HG03139 (cell line): ENCODE data around the gene TNFRSF8.

Experiments used
- ATAC-seq: cut with Tn5 transposase; IDR thresholded peaks from one replicate; pipeline ENCODE4 v1.9.1; 2021; ENCODE audit not compliant: unreplicated experiment

The TNFRSF8 gene

GRCh38 chr1:12172042-12172851, 109.1 kb downstream of the TNFRSF8 start:
- ATAC-seq: no peak

- ATAC-seq: no peak
Measured at GRCh38 chr1:12173041-12173509, 110.0 kb downstream of the TNFRSF8 start.

GRCh38 chr1:12173631-12174121, 110.6 kb downstream of the TNFRSF8 start:
- ATAC-seq: no peak

DNA sequence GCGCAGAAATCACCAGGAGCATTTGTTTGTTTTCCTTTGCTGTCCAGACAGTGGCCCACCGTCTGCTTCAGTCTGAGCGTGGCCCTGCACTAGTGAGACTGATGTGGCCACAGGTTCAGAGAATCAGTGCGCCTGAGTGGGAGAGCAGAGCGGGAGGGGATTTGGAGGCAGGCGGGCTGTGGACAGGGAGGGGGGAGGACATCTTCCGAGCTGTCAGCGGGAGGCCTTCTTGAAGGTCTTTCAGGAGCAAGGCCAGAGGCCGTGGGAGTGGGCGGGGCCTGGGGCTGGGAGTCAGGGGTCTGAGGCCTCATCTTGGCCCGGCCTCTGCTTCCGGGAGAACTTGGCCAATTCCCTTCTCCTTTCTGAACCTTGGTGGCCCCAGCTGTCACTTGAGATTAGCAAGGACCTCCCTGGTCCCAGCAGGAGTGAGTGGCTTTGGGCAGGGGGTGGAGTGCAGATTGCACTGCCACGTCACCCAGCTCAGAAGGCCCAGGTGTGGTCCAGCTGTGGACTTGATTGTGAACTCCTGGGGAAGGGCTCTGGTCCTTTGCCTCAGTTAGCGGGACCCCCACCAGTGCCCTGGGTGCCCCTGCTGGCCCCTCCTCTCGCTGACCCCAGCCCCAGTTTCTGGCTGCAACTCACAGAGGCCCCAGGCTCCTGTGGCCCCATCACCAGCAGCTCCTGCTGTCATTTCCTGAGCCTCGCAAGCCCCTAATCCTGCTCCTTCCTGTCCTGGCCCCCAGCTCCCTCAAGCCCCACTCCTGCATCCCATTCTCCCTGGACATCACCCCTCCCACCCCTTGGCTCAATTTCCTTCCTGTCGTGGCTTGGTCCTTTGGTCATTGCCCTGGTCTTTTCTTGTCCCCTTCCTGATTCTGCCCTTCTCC, 112.1 kb downstream of the TNFRSF8 start:
- ATAC-seq: no peak

DNA sequence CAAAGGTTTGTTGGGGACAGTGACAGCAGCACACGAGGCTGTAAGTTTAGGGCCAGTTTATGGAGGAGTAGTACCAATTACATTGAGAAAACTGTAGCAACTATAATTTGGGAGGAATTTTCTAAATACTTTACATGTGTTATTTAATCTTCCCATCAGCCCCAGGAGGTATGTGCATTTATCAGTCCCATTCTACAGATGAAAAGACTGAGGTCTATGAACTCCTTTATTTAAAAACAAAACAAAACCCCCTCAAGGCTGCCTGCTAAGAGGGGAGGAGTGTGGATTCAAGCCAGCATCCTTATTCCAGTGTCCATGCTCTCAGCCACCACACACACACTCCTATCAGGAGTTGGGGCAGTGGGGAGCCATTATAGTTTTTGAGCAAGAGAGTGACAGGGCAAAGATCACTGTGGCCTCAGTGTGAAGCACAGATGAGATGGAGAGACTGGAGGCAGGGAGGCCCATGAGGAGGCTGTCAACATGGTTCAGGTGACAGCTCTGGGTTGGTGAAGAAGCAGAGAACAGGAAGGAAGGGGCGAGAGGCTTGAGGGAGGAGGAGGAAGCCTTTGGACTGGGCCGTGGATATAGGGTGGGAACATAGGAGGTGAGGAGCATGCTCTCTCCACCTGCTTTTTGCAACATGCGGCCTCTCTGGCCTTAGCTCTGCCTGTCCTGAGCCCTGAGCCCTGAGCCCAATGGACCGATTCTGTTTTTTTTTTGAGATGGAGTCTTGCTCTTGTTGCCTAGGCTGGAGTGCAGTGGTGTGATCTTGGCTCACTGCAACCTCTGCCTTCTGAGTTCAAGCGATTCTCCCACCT, 113.4 kb downstream of the TNFRSF8 start:
- no peak for ATAC-seq

DNA sequence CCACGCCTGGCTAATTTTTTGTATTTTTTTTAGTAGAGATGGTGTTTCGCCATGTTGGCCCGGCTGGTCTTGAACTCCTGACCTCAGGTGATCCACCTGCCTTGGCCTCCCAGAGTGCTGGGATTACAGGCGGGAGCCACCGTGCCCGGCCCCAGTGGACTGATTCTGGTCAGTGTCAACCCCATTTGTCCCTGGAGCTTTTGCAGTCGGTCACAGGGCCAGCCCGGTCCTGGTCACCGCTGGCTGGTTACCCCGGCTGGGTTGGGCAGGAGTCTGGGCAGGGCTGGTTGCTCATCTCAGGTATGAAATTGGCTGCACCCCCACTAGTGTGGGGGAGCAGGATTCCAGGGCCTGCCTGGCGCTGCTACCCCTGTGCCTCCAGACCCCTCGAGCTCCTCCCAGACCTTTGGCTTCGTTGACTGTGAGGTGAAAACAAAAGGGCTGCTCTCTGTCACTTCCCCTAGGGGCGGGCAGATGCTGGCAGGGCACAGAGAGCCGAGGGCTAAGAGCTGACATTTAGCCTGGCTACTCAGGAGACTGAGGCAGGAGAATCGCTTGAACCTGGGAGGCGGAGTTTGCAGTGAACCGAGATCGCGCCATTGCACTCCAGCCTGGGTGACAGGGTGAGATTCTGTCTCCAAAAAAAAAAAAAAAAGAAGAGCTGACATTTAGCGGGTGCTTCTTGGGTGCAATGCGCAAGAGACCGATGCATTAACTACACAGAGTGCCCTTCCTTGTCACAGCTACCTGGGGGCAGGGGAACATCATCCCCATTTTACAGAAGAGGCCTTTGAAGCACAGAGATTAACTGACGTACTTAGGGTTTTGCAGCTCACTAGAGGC, 114.3 kb downstream of the TNFRSF8 start:
- no peak for ATAC-seq

DNA sequence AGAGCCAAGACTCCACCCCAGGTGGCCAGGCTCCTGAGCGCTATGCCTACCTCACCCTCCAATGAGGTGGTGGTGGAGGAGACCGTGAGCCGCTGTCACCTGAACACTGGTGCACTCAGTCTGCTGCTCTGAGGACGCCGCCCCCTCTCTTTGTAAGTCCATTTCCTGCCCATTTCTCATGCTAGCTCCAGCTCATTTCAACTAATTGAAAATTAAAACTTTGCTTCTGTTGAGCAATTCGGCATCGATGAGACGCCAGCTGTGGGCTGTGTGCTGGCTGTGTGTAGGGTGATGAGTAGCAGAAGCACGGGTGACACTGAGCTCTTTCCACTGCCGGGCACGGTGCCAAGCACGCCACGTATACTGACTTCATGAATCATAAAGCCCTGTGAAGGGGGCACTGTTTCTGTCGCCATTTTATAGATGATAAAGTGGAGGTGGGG, 114.9 kb downstream of the TNFRSF8 start:
- no peak for ATAC-seq

GRCh38 chr1:12178511-12178910, 115.4 kb downstream of the TNFRSF8 start:
- no peak for ATAC-seq

DNA sequence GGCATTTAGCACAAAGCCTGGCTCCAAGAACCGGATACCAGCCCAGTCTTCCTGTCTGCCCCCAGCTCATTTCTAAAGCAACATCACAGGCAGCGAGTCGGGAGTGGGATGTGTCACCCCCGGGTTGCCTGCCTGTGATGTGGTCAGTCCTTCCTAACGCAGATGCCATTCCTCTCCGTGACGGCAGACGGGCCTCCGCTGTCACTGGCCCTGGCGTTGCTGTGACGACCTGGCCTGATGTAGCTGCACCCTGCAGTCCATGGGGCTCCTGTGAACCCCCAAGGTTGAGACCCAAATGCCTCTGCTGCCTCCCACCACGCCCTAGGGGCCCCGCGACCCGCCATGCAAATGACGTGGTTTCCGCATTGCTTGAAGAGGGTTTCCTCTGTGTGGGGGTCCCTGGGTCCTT, 116.0 kb downstream of the TNFRSF8 start:
- no peak for ATAC-seq

- no peak for ATAC-seq
Measured at GRCh38 chr1:12179676-12180075, 116.6 kb downstream of the TNFRSF8 start.

DNA sequence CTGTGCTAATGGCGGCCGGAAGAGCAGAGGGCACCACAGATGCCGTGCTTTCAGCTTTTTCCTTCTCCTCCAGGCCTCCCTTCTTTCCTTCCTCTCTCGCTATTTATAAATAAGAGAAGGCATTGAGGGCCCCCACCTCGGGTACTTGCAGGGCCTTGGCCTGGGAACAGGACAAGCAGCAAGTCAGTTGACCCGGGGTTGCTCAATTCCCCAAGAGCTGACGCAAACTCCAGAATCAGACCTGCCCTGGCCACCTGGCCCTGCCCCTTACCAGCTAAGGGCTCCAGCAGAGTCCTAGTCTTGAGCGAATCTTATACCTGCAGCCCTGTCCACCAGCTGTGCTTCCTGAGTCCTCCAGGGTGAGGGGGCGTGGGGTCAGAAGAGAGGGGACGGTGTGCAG, 117.2 kb downstream of the TNFRSF8 start:
- ATAC-seq: no peak

- ATAC-seq: no peak
Measured at GRCh38 chr1:12180903-12181302, 117.8 kb downstream of the TNFRSF8 start.

- ATAC-seq: no peak
Measured at GRCh38 chr1:12181568-12181967, 118.5 kb downstream of the TNFRSF8 start.

GRCh38 chr1:12182410-12182984, 119.4 kb downstream of the TNFRSF8 start:
- ATAC-seq: no peak

- ATAC-seq: no peak
Measured at GRCh38 chr1:12183095-12183794, 120.1 kb downstream of the TNFRSF8 start.

DNA sequence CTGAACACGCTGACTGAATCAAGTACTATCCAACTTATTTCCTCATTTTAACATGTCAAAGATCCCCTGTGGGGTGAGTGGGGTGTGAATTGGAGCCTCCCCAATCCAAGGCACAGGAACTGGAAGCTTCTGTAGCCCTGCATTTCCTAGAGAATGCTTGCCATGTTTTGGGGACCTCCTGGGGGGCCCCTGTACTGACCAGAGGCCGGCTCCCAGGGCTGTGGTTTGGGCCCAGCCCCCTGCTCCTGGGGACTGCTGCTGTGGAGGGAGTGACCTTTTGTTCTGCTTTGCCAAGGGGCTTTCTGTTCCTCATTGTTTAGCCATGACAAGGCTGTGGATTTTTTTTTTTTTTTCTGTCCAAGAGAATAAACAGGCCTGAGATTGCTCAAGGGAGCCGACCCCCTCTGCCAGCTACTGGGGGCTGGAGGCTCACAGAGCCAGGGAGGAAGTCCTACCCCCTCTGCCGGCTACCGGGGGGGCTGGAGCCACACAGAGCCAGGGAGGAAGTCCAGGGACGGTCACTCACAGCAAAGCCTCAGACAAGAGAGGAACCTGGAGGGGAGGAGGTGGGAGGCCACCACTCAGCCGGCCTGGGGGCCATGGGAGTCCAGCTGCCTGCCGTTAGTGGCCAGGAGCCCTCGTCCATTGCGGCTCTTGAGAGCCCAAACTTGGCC, 121.0 kb downstream of the TNFRSF8 start:
- no peak for ATAC-seq

- ATAC-seq: no peak
Measured at GRCh38 chr1:12185036-12185917, 122.2 kb downstream of the TNFRSF8 start.
